ENCODE results near the gene ZNF391. TPM values are rescaled to one million over a fixed set of nuclear protein-coding genes. Genes with fewer than 3 reads are reported as not detected.
"Not testable (repeated sequence)": the region's sequence is repeated elsewhere in the genome, so short reads cannot be mapped to it uniquely, and the experiment has no call there.

The ZNF391 gene
- polyA plus RNA-seq, 4 donors = 12.2 to 13.9 (median 13.3) TPM

GRCh38 chr6:27419363-27419762, 30.8 kb downstream of the ZNF391 start:
- DNase-seq (ENCODE audit: low read depth in 4 of 4, low spot score in 2 of 4) = no peak

GRCh38 chr6:27422651-27423332, 34.2 kb downstream of the ZNF391 start:
- peak in 2 of 4 donors; percentile 1 to 21 for DNase-seq (ENCODE audit: low read depth in 4 of 4, low spot score in 2 of 4)

GRCh38 chr6:27424851-27425250, 36.3 kb downstream of the ZNF391 start:
- not testable (repeated sequence) for DNase-seq (ENCODE audit: low read depth in 4 of 4, low spot score in 2 of 4)

GRCh38 chr6:27426045-27426620, 37.6 kb downstream of the ZNF391 start:
- DNase-seq (ENCODE audit: low read depth in 4 of 4, low spot score in 2 of 4) = no peak

GRCh38 chr6:27428502-27428901, 39.9 kb downstream of the ZNF391 start:
- DNase-seq (ENCODE audit: low read depth in 4 of 4, low spot score in 2 of 4) = no peak

- DNase-seq (ENCODE audit: low read depth in 4 of 4, low spot score in 2 of 4) = no peak
Observed at GRCh38 chr6:27428966-27429365, 40.4 kb downstream of the ZNF391 start.

- no peak for DNase-seq (ENCODE audit: low read depth in 4 of 4, low spot score in 2 of 4)
Observed at GRCh38 chr6:27433714-27434113, 45.2 kb downstream of the ZNF391 start.

GRCh38 chr6:27439371-27439770, 50.8 kb downstream of the ZNF391 start:
- DNase-seq (ENCODE audit: low read depth in 4 of 4, low spot score in 2 of 4) = no peak

GRCh38 chr6:27441001-27441400, 52.4 kb downstream of the ZNF391 start:
- no peak for DNase-seq (ENCODE audit: low read depth in 4 of 4, low spot score in 2 of 4)

- DNase-seq (ENCODE audit: low read depth in 4 of 4, low spot score in 2 of 4) = no peak
Observed at GRCh38 chr6:27442932-27443331, 54.4 kb downstream of the ZNF391 start.

GRCh38 chr6:27448456-27448855, 59.9 kb downstream of the ZNF391 start:
- DNase-seq (ENCODE audit: low read depth in 4 of 4, low spot score in 2 of 4) = no peak

- DNase-seq (ENCODE audit: low read depth in 4 of 4, low spot score in 2 of 4) = no peak
Observed at GRCh38 chr6:27451660-27452390, 63.3 kb downstream of the ZNF391 start.

GRCh38 chr6:27452496-27452897, 63.9 kb downstream of the ZNF391 start:
- DNase-seq (ENCODE audit: low read depth in 4 of 4, low spot score in 2 of 4) = no peak

Other genes with a start within 250 kb of the ZNF391 start
- gene PRSS16, start 141.1 kb upstream of the ZNF391 start, polyA plus RNA-seq (ENCODE audit: insufficient read length in 4 of 4) = under 1 TPM; 0.30 to 0.45 (median 0.34) TPM
- not detected for gene POM121L2, start 76.5 kb upstream of the ZNF391 start, polyA plus RNA-seq (ENCODE audit: insufficient read length in 4 of 4)
- 10 to 100 TPM; 15.3 to 20.4 (median 17.1) TPM for gene ZNF184, start 84.3 kb downstream of the ZNF391 start, polyA plus RNA-seq (ENCODE audit: insufficient read length in 4 of 4)

Measured in left renal cortex interstitium (tissue), 4 donors.